Tongue (tissue), 2 donors: Measurements from ENCODE around the gene PLEKHH2. TPM values are rescaled to one million over a fixed set of nuclear protein-coding genes. Genes with fewer than 3 reads are reported as not detected.
A peak's percentile ranks its signal among the peaks of the same experiment; 100 is the strongest.
"Not testable (repeated sequence)": the region's sequence is repeated elsewhere in the genome, so short reads cannot be mapped to it uniquely, and the experiment has no call there.

Experiments used
- DNase-seq: peaks from one replicate; pipeline ENCODE4 v3.0.0-alpha.2; 2015
- total RNA-seq: library from RNA; depleted of rRNA; stranded (reverse); fragments of >200 nt; gene quantifications from one replicate; pipeline ENCODE4 v1.2.3, GENCODE V29; 2014

The PLEKHH2 gene
- total RNA-seq, 1 donor from 2014 or later = 26.0 TPM

DNA sequence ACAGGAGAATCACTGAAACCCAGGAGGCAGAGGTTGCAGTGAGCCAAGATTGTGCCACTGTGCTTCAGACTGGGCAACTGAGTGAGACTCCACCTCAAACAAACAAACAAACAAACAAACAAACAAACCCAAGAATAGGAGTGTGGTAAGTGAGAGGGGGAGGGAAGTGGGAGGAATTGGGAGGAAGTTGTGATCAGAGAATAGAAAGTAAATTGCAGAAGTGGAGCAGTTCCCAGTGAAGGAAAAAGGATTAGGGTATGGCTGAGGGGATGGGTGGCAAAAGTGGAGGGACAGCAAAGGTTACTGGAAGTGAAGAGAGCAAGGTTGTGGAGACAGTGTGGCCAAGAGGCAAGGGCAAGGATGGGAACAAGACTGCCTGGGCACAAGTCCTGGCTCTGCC lies 80.3 kb downstream of the PLEKHH2 start:
- DNase-seq = no peak

DNA sequence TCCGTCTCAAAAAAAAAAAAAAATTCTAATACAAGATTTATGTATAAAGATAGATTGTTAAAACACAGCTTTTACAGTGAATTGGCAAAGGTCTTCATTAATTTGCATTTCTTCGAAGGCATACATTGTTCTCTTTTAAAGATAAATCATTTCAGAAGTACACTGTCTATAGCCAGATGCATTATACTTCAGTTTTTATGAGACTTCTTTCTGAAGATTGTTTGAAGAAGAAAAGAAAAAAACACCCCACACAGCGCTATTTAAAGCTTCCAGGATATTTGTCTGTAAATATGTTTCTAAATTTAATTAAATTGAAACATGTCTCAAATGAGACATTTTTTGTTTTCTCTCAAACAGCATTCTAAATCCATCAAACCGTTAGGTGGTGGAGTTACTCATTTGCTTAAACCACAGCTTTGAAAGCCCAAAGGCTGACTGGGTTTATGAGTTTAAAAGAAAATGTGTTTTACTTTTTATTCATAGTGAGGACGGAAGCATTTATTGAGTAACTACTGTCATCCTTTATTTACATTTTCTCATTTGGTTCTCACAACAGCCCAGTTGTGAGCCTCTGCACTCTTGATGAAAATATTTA lies 81.6 kb downstream of the PLEKHH2 start:
- no peak for DNase-seq

DNA sequence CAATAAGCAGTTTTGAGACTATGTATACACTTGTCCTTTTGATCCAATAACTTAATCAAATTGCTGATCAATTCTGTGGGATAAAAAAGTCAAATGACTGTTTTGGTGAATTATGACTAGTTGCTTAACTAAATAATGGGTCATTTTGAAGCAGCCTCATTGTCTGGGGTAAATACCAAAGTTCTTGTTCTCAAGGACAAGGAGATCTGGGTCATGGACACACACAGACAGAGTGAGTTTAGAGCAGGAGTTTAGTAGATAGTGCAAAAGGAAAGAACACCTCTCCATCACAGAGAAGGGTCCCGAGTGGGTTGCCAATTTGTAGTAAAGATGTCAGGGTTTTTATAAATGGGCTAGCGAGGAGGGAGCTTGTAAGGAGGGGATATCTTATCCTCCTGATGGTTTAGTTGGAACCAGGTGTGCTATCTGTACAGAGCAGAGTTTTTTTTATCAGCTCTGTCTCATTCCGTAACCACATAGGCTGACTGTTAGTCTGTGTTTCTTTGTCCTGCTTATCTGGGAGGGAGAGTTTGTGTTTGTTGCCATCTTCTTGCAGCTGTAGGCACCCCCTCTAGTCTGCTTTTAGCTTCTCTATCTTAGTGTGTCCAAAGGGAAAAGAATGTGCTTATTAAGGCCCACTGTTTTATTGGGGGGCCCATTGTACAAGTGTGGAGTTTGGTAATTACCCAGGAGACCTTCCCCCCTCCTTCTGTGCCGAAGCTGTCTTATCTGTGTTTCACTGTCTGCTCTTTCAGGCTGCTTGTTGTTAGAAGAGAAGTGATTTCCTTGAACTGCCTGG lies 87.9 kb downstream of the PLEKHH2 start:
- DNase-seq = no peak

DNA sequence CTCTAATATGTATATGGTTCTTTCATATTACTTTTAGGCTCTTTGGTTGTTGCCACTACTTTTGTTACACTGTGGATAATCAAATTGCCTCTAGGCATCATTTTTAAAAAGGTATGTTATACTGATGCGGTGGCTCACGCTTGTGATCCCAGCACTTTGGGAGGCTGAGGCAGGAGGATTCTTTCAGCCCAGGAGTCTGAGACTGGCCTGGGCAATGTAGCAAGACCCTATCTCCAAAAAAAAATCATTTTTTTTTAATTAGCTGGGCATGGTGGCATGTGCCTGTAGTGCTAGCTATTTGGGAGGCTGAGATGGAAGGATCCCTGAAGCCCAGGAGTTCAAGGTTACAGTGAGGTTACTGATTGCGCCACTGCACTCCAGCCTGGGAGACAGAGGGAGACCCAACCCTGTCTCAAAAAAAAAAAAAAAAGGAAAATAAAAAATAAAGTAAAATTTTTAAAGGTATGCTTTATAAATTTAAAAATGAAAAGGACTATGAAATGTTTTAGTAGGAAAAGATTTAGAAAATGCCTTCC lies 88.7 kb downstream of the PLEKHH2 start:
- DNase-seq = no peak

DNA sequence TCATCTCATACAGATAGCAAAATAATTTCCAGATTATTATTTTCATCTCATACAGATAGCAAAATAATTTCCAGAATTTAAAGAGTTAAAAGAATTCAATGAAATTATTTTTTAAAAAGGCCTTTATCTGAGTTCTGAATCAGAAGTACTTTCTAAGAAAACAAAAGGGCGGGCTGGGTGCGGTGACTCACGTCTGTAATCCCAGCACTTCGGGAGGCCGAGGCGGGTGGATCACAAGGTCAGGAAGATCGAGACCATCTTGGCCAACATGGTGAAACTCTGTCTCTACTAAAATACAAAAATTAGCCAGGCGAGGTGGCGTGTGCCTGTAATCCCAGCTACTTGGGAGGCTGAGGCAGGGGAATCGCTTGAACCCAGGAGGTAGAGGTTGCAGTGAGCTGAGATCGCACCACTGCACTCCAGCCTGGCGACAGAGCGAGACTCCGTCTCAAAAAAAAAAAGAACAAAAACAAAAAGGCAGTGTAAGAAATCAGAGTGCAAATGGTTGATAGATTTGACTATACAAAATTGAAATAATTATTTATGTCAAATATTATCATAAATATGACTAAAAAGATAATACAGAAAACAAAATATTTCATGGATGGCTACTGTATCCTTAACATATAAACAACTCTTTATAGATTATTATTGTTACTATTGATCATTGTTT lies 90.0 kb downstream of the PLEKHH2 start:
- not testable (repeated sequence) for DNase-seq

DNA sequence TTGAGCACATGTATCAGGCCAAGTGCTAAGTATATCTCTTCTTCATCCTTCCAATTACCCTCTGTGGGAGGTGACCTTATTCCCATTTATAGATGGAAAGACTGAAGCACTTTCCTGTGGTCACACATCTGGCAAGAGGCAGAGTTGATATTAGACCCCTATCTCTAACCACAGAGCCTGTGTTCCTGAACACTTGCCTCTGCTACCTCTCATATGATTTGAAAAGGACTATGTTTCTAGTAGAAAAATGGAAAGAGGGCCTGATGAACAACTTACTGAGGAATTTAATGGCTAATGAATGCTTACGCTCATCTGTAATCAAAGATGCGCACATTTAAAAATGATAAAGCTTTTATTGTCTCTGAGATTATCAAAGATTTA lies 90.6 kb downstream of the PLEKHH2 start:
- DNase-seq = no peak

DNA sequence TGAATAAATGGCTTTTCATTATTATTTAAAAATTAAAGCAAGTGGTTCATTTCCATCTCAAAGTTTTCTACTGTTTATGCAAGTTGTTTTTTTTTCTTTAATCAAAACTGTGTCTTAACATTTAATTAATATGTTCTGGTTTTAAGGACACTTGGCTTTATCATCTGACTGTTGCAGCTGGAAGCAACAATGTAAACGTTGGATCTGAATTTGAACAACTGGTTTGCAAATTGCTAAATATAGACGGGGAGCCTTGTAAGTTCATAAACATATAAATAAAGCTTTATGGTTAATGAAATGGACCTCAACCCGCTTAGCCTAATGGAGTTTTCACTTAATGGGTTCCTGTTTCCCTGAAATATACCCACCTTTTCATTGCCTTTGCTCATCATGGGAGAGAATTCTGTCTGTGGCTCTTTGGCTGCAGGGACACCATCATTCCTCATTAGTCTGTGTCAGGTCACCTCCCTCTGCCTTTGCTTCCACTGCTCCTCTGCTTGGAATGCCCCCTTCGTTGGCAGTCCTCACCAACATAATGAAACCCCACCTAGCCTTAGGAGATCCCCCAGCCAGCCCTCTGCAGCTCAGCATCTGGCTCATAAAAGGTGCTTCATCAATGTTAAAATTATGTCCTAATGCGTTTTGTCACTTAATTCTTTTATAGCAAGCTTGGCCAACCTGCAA lies 92.6 kb downstream of the PLEKHH2 start:
- no peak for DNase-seq

DNA sequence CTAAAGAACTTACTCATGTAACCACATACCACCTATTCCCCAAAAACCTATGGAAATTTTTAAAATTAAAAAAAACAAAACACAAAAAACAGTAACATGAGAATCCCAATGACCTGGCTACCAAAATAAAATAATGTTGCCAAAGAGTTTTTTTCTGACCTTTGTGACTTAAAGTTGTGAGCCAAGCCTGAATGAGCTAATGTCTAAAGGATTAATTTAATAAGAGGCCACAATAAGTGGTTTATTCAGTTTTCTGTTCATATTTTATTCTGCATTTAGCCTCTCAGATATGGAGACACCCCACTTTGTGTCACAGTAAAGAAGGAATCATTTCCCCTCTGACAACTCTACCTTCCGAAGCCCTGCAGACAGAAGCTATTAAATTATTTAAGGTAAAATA lies 94.2 kb downstream of the PLEKHH2 start:
- no peak for DNase-seq

DNA sequence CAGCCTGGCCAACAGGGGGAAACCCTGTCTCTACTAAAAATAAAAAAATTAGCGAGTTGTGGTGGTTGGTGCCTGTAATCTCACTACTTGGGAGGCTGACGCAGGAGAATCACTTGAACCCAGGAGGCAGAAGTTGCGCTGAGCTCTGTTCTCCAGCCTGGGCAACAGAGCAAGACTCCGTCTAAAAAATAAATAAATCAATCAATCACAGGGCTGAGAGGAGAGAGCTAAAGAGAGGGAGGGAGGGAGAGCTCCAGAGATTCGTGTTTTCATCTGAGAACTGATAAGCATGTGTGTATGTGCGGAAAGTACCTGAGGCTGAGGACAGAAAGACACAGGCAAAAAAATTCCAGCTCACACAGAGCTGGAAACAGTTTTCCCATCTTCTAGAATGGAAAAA lies 99.6 kb downstream of the PLEKHH2 start:
- DNase-seq = no peak

DNA sequence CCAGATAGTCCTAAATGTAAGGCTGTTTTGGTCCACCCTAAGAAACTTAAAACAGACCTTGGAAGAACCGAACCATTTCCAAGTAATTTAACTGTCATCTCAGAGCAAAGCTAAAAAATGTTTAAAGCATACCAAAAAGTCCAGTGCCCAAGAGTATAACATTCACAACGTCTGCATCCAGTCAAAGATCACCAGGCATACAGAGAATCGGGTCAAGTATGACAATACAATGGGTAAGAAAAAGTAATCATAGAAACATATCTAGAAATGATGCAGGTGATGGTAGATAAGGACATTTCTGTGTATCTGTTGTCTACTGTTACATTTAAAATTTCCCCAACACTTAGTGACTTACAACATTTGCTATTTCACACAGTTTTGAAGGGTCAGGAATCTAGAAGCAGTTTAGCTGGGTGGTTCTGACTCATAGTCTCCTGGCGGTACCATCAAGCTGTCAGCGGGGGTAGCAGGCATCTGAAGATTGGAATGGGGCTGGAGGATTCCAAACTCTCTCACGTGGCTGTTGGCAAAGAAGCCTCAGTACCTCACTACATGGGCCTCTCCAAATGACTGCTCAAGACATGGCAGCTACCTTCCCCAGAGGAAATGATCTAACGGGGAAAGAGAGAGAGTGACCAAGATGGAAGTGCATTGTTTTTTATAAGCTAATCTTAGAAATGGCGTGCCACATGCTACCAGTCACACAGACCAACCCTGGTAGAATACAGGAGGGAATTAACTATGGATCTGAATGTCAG lies 100.2 kb downstream of the PLEKHH2 start:
- DNase-seq = no peak

DNA sequence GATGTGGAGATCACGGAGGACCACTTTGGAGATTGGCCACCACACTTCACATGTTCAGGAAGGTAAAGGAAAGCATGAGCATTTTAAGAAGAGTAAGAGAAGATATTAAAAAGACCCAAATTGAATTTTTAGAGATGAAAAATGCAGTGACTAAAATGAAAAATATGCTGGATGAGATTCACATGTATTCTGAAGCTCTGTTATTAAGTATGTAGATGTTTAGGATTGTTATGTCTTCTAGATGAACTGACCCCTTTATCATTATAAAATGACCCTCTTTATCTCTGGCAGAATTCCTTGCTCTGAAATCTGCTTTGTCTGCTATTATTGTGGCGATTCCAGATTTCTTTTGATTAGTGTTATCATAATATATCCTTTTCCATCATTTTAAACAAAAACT lies 100.8 kb downstream of the PLEKHH2 start:
- DNase-seq = no peak

DNA sequence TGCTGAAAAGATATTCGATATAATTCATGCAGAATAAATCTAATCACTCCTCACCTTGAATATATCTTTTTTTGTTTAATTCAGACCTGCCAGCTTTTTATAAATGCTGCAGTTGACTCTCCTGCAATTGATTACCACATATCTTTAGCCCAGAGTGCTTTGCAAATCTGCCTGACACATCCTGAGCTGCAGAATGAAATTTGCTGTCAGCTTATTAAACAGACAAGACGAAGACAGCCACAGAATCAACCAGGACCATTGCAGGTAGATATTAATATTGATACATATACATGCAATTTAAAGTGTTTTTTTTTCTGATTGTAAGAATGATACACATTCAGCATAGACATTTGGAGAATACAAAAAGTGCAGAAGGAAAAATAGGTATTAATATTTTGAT lies 101.2 kb downstream of the PLEKHH2 start:
- no peak for DNase-seq

DNA sequence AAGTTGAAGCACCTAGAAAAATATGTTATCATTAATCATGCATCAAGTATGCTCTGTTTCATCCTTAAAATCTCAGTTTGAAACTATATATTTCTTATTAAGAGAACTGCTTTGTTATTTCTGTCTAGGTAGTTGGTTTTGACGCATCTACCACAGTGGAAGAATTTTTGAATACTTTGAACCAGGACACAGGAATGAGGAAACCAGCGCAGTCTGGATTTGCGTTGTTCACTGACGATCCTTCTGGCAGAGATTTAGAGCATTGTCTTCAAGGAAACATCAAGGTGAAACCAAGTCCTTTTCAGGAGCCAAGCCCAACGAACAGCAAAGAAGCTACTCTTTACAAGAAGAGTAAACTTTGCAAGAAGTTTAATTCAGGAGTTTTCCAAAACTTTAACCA lies 106.6 kb downstream of the PLEKHH2 start:
- no peak for DNase-seq

DNA sequence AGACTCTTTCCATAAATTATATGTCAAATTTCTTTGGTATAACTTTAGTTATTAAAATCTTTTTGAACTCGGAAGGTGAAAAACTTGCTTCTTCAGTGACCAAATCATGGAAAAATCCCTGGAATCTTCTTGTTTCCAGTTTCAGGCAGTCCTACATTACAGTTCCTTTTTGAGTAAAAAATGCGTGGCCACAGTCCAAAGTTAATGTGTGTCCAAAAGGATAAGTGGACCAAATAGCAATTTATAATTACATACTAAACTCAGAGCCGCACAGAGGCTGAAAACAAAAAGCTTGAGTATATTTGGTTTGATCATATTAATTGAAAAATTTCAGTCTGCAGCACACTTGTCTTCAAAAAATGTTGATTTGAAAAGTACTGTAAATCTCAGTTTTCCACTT lies 108.4 kb downstream of the PLEKHH2 start:
- peak; percentile 56 for DNase-seq

DNA sequence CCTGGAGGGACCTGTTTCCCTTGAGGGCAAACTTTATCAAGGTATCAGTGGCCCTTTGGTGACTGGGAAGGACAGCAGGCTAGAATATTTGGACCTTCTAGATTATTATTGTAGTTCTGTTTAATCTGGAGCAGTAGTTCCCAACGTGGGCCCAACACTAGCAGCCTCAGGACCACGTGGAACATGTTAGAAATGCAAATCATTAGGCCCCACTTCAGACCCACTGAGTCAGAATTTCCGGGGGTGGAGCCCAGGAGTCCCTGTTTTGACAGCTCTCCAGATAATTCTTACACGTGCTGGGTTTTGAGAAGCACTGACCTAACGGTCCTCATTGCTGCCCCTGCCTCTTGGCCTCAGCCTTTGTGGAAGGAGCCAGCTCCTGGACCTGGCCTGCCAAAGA lies 111.3 kb downstream of the PLEKHH2 start:
- no peak for DNase-seq

DNA sequence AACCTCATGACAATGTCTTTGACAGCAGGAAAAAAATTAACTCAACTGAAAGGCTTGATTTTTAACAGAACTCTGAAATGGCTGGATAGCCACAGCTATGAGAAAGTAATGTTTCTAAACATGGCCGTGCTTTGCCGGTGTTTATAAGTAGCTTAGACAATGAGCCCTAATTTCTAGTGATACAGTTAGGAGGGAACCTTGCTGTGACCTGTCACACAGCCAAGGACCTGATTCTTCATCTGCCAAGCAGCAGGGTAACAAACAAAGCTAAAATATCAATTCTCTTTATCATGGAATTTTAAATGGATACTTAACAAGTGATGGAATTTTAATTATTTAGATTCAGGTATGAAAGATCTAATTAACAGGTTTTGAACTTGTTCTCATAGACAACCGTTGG lies 112.5 kb downstream of the PLEKHH2 start:
- no peak for DNase-seq

DNA sequence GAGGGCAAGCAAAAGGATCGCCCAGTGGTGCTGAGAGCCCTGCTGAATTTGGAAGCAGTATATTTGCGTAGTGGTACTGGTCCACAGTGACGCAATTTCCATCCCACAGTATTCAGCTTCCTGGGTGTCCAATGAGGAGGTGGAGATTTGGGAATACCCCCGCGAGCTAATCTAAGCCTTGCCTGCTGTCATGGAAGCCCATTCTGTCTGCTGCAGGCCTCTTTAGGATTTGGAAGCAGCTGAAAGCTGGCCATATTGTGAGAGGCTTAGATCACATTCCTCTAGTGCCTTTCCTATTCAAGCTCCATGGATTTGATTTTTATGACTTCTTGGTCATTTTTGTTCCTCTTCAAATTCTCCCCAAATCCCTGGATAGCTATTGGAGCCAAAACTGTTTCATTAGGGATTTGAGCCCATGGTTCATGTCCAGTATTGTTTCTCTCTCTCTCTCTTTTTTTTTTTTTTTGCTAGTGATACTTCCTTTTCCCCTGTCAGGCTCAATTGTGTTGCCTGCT lies 114.5 kb downstream of the PLEKHH2 start:
- DNase-seq = no peak

DNA sequence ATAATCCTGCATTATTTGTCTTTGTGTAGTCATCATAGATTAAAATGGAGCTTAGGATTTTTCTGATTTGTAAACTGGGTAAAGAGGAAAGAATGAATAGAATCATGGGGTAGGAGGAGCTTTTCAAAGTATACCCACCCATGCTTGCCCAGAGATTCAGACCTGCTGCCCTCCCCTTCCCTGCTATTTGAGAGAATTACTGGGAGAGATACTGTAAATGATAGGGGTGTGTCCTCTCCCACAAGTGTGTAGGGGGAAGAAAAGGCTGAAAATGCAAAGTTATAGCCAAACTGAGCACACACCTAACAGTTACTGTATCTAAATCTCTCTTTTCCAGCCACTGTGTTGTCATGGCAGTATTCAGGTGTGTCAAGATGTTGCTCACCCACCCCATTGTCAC lies 115.2 kb downstream of the PLEKHH2 start:
- no peak for DNase-seq

DNA sequence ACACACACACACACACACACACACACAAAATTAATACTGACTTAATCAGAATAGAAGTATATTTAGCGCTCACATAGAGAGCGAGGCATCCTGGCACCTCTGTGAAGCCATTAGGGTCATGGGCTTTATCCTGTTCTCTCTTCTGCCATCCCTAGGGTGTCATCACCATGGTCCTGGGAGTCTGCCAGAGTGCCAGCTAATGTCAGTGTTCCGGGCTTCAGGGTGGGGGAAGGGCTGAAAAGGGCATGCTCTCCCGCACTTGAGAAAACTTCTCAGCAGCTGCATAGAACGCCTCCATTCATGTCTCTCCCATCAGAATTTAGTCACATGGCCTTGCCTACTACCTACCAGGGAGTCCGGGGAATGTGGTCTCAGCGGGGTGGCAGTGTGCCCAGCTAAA lies 117.1 kb downstream of the PLEKHH2 start:
- DNase-seq = peak; percentile 15

DNA sequence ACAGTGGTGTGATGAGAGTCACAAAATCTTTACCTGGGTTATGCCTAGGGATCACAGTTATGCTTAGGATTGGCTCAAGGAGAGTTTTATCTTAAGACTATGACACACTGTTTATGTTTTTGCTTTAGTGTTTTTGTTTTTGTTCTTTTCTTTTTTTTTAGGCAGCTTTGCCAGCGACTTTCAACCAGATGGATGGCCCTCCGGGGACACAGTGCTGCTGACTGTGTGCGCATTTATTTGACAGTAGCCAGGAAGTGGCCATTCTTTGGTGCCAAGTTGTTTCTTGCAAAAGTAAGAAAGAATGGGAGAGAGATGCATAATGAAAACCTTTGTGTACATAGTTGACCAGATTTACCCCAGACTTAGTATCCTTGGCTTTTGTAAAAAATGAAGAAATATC lies 121.7 kb downstream of the PLEKHH2 start:
- no peak for DNase-seq

DNA sequence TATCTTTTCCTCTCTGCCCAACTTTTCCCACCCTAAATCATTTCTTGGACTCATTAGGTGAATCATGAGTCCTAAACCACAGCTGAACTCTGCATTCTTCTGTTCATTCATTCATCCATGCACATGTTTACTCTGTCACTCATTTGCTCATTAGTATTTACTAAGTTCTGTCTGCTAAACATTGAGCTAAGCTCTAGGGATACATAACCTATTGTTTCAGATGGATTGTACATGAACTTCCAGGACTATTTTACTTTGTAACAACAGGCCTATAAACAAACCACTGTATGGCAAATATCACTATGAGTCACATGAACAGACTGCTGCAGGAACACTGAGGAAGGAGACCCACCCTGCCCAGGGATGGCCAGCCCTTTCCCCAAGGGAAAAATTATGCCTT lies 122.1 kb downstream of the PLEKHH2 start:
- peak; percentile 14 for DNase-seq

DNA sequence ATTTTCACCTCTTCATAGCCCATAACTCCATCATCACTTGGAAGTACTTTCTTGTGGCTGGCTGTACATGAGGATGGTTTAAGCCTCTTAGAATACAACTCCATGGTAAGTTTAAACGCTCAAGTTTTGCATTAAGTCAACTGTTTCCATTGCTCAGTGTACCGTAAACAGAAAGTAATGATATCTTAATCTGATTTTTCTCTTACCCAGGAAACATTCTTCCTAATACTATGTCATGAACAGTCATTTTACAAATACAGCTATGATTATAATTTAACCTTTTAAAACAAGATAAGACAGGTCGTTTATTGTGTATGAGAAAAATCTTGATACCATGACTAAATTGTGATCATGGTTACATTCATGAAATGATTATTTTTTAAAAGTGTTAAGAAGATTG lies 125.2 kb downstream of the PLEKHH2 start:
- no peak for DNase-seq
